Measurements from ENCODE around the gene FAM171A1. TPM values are rescaled to one million over a fixed set of nuclear protein-coding genes. Genes with fewer than 3 reads are reported as not detected.

The FAM171A1 gene
- total RNA-seq, 2 donors from 2014 or later, result 22.1 to 29.1 TPM

DNA sequence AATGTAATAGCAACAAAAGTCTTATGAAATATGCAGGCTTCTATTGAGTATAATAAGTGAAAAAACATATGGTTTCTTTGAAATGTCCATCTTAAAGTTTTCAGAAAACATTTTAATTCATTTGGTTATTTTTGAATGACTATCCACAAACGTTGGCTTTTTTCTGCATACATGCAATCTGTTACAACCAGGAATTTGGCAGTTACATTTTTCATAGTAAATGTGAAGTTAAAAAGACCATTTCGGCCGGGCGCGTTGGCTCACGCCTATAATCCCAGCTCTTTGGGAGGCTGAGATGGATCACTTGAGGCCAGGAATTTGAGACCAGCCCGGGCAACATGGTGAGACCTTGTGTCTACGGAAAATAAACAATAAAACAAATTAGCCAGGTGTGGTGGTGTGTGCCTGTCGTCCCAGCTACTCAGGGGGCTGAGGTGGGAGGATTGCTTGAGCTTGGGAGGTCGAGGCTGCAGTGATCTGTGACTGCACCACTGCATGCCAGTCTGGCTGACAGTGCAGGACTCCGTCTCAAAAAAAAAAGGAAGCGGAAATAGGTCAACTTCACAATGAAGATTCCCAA, 128.7 kb downstream of the FAM171A1 start:
- no peak overlapping the region for H3K4me3 ChIP-seq
- intact Hi-C loops (cut with DNase I), result no loop called here
- H3K27ac ChIP-seq, result no peak overlapping the region

GRCh38 chr10:15241306-15241705, 129.8 kb downstream of the FAM171A1 start:
- WGBS, 2 donors, result 93% methylated on average over 4 of the region's 4 CpGs
- Histone ChIP-seq H3K4me3 (no peak overlapping the region), H3K36me3 (replicated peaks in 1 of 2; ENCODE audit: insufficient read depth in 1 of 2, low read depth in 2 of 2) (no peaks in the 10 kb centered on the region), H3K27ac (no peak overlapping the region), H3K9me3 (no peaks in the 10 kb centered on the region), H3K27me3 (no peaks in the 10 kb centered on the region), H3K4me1 (peaks cover 12% of the 10 kb centered on the region)
- DNase-seq (no peak), ATAC-seq (no peak)
- TF ChIP-seq CTCF (IDR thresholded peaks at IDR 0.05) (no peak), POLR2A (IDR thresholded peaks at IDR 0.05) (no peak)
- intact Hi-C loops (cut with DNase I), result no loop called here

More for the DNA sequence above, 128.7 kb downstream of the FAM171A1 start:
- TF ChIP-seq CTCF (IDR thresholded peaks at IDR 0.05), result no peak
- no peak for TF ChIP-seq POLR2A (IDR thresholded peaks at IDR 0.05)
- Histone ChIP-seq H3K36me3 (replicated peaks in 1 of 2; ENCODE audit: insufficient read depth in 1 of 2, low read depth in 2 of 2) (peaks cover 0 to under 1% of the 10 kb centered on the region in 2 donors), H3K9me3 (no peaks in the 10 kb centered on the region), H3K27me3 (no peaks in the 10 kb centered on the region), H3K4me1 (peaks cover 4% of the 10 kb centered on the region)
- DNase-seq (no peak), ATAC-seq (no peak)
- 89 to 93% methylated on average over 12 of the region's 12 CpGs for WGBS, 2 donors

DNA sequence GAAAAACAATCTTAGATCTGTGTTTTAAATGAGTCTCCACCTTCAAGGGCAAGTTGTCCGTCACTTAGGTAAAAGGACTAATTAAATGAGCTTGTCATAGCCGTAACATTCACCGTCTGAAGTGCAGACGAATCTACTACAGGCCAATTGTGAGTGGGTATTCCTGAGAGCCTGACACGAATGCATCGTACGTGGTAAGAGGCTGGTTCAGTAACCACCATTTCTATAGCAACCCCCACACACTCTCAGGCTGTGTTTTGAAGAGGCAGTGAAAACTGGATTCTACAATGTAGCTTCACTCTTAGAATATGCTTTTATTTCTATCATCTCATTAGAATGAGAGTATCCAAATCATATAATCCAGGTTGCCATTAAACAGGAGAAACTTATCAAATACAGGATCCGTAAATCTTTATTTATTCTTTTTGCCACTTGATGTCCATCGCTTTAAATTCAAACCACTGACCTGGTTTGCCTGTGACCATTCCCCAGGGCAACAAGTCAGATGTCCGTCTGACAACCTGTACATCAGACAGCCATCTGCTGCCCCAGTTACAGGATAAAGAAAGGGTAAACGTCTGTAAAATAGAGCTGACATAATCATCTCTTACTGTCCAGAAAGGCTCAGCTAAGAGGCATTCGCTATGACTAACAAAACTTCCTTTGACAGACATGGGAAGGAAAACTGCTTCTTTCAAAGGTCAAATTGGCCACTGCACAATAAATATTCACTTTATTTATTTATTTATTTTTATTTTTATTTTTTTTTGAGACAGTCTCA, 132.3 kb downstream of the FAM171A1 start:
- ATAC-seq (no peak), DNase-seq (no peak)
- TF ChIP-seq POLR2A (IDR thresholded peaks at IDR 0.05) (no peak), CTCF (IDR thresholded peaks at IDR 0.05) (no peak)
- H3K36me3 ChIP-seq (replicated peaks in 1 of 2; ENCODE audit: insufficient read depth in 1 of 2, low read depth in 2 of 2), result no peaks in the 10 kb centered on the region
- intact Hi-C loops (cut with DNase I), result no loop called here
- no peaks in the 10 kb centered on the region for H3K27me3 ChIP-seq
- 85 to 87% methylated on average over 12 of the region's 12 CpGs for WGBS, 2 donors
- H3K4me3 ChIP-seq, result no peak overlapping the region
- H3K4me1 ChIP-seq, result peaks cover 12% of the 10 kb centered on the region
- H3K9me3 ChIP-seq, result no peaks in the 10 kb centered on the region
- no peak overlapping the region for H3K27ac ChIP-seq

GRCh38 chr10:15237351-15237750, 133.7 kb downstream of the FAM171A1 start:
- H3K9me3 ChIP-seq, result no peaks in the 10 kb centered on the region
- no peaks in the 10 kb centered on the region for H3K27me3 ChIP-seq
- H3K27ac ChIP-seq, result peak overlapping the region in 2 of 4 donors; percentile 55 to 64
- H3K4me3 ChIP-seq, result no peak overlapping the region
- peaks cover 15% of the 10 kb centered on the region for H3K4me1 ChIP-seq
- no peaks in the 10 kb centered on the region for H3K36me3 ChIP-seq (replicated peaks in 1 of 2; ENCODE audit: insufficient read depth in 1 of 2, low read depth in 2 of 2)
- DNase-seq, result peak; percentile 43 to 69 (median 50)
- TF ChIP-seq POLR2A (IDR thresholded peaks at IDR 0.05) (no peak), CTCF (IDR thresholded peaks at IDR 0.05) (no peak)
- peak; percentile 98 for ATAC-seq
- WGBS, 2 donors, result 42 to 59% methylated on average over 5 of the region's 5 CpGs
- intact Hi-C loops (cut with DNase I), result no loop called here

Measured in body of pancreas (tissue), 4 donors.